Measurements from ENCODE around the gene NLRP12.
"Not testable (repeated sequence)": the region's sequence is repeated elsewhere in the genome, so short reads cannot be mapped to it uniquely, and the experiment has no call there.

The NLRP12 gene

GRCh38 chr19:53775524-53775923 is 48.6 kb downstream of the NLRP12 start:
- DNase-seq (ENCODE audit: low read depth), result no peak

DNA sequence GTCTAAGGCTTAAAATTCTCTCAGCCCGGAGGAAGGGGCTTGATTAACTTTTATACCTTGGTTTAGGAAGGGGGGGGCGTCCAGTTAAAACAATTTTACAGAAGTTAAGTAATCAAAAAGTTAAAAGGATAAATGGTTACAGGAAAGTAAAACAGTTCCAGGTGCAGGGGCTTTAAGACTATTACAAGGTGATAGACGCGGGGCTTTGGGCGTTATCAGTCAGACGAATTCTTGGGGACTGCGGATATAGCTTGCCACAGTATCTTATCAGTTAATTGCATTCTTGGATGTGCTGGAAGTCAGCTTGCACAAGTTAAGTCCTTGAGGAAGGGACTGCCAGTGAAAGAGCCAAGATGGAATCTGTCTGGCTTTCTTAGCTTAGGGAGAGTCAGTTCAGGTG is 49.6 kb downstream of the NLRP12 start:
- DNase-seq (ENCODE audit: low read depth), result not testable (repeated sequence)

GRCh38 chr19:53773999-53774398 is 50.1 kb downstream of the NLRP12 start:
- no peak for DNase-seq (ENCODE audit: low read depth)

- peak; percentile 33 for DNase-seq (ENCODE audit: low read depth)
Measured at GRCh38 chr19:53772943-53773342, 51.2 kb downstream of the NLRP12 start.

GRCh38 chr19:53771144-53771543 is 53.0 kb downstream of the NLRP12 start:
- DNase-seq (ENCODE audit: low read depth), result no peak

DNA sequence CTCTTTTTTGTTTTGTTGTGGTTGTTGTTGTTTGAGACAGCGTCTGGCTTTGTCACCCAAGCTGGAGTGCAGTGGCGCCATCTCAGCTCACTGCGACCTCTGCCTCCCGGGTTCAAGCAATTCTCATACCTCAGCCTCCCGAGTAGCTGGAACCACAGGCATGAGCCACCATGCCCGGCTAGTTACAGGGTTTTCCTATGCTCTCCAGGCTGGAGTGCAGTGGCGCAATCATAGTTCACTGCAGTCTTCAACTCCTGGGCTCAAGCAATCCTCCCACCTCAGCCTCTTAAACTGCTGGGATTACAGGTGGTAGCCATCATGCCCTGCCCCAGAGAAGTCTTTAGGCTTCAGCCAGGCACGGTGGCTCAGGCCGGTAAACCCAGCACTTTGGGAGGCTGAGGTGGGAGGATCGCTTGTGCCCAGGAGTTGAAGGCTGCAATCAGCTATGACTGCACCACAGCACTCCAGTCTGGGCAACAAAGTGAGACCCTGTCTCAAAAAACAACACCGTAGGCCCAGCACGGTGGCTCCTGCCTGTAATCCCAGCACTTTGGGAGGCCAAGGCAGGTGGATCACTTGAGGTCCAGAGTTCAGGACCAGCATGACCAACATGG is 54.3 kb downstream of the NLRP12 start:
- not testable (repeated sequence) for DNase-seq (ENCODE audit: low read depth)

DNA sequence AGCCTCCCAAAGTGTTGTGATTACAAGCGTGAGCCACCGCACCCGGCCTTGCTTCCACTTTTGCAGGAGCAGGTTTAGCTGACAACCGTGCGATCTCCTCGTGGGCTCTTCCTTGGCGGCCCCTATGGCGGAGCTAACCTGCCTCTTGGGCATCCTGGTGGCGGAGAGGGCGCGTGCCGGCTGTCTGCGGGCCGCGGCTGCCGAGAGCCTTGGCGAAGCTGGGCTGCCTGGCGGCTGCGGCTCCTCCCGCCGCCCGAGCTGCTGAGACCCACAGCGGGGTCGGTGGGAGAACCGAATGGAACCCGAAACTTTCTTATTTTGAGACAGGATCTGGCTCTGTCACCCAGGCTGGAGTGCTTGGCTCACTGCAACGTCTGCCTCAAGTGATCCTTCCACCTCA is 55.7 kb downstream of the NLRP12 start:
- no peak for DNase-seq (ENCODE audit: low read depth)

DNA sequence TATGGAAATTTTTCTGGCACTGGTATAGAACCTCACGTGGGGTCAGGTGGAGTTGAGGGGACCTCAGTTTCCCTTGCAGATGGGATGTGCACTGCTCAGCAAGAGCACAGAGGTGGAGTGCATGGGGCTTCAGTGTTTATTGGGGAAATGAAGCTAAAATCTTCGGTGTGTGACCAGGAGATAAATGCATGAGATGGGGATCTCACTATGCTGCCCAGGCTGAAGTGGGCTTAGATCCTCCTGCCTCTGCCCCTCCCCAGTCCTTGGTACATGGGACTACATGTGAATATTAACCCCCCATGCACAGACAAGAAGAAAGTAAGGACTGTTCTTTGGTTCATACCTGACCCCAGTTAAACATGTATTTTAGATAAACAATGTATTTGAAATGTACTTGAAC is 65.1 kb downstream of the NLRP12 start:
- DNase-seq (ENCODE audit: low read depth), result not testable (repeated sequence)
